HepG2 (cell line): ENCODE results near the gene CBX7. TPM values are rescaled to one million over a fixed set of nuclear protein-coding genes. Genes with fewer than 3 reads are reported as not detected.

Experiments
- FOXM1 ChIP-seq: sonication (generic); formaldehyde crosslinking; IDR thresholded peaks from 2 replicates; pipeline ENCODE4 v1.5.0; 2020; ENCODE audit warnings: missing genetic modification reagents
- ZNF713 ChIP-seq: sonication (generic); formaldehyde crosslinking; IDR thresholded peaks from 2 replicates; pipeline ENCODE4 v1.4.0; 2020; ENCODE audit warnings: mild to moderate bottlenecking, missing genetic modification reagents
- polyA plus RNA-seq, 8 experiments: library from polyadenylated mRNA; depleted of rRNA in 3 of 8; stranded (reverse) in 7 of 8; unstranded in 1 of 8; fragments of >200 nt; fragmentation: Illumina TruSeq in 4 of 8; extraction: Trizol in 4 of 8; gene quantifications; 2 replicates each; pipeline versions ENCODE4 v1.2.1 to v1.2.3, GENCODE V29; 2011 to 2016; ENCODE audit warnings: low read depth in 4 of 8, missing spikeins in 1 of 8, mixed read lengths in 1 of 8; ENCODE audit not compliant: insufficient read depth in 1 of 8
- total RNA-seq, 5 experiments: library from RNA; depleted of rRNA; stranded (reverse); fragments of >200 nt; fragmentation: Illumina TruSeq; extraction: Trizol; gene quantifications; 2 replicates each; pipeline ENCODE4 v1.2.3, GENCODE V29; 2016; ENCODE audit warnings: low read depth in 1 of 5
- TF ChIP-seq, protein P1 (sequence below): sonication (generic); formaldehyde crosslinking; IDR thresholded peaks from 2 replicates; pipeline ENCODE4 v1.4.0; 2020; ENCODE audit warnings: mild to moderate bottlenecking, missing genetic modification reagents
- TF ChIP-seq, protein P2 (sequence below): sonication (generic); formaldehyde crosslinking; IDR thresholded peaks from 2 replicates; pipeline ENCODE4 v1.8.1; 2022; ENCODE audit warnings: low read depth, mild to moderate bottlenecking, missing genetic modification reagents
- TF ChIP-seq, protein P3 (sequence below): sonication (generic); formaldehyde crosslinking; IDR thresholded peaks from 2 replicates; pipeline ENCODE4 v1.4.0; 2020; ENCODE audit warnings: missing genetic modification reagents

Gene CBX7
- total and polyA plus RNA-seq, 2 of the 13 experiments (the other 11 are each of a cell fraction or from before 2014, with no cell fraction given) = 0.35 to 4.9 TPM

GRCh38 chr22:39173787-39174497 lies 21.5 kb upstream of the CBX7 start (continued):
- TF ChIP-seq, protein P1, sequence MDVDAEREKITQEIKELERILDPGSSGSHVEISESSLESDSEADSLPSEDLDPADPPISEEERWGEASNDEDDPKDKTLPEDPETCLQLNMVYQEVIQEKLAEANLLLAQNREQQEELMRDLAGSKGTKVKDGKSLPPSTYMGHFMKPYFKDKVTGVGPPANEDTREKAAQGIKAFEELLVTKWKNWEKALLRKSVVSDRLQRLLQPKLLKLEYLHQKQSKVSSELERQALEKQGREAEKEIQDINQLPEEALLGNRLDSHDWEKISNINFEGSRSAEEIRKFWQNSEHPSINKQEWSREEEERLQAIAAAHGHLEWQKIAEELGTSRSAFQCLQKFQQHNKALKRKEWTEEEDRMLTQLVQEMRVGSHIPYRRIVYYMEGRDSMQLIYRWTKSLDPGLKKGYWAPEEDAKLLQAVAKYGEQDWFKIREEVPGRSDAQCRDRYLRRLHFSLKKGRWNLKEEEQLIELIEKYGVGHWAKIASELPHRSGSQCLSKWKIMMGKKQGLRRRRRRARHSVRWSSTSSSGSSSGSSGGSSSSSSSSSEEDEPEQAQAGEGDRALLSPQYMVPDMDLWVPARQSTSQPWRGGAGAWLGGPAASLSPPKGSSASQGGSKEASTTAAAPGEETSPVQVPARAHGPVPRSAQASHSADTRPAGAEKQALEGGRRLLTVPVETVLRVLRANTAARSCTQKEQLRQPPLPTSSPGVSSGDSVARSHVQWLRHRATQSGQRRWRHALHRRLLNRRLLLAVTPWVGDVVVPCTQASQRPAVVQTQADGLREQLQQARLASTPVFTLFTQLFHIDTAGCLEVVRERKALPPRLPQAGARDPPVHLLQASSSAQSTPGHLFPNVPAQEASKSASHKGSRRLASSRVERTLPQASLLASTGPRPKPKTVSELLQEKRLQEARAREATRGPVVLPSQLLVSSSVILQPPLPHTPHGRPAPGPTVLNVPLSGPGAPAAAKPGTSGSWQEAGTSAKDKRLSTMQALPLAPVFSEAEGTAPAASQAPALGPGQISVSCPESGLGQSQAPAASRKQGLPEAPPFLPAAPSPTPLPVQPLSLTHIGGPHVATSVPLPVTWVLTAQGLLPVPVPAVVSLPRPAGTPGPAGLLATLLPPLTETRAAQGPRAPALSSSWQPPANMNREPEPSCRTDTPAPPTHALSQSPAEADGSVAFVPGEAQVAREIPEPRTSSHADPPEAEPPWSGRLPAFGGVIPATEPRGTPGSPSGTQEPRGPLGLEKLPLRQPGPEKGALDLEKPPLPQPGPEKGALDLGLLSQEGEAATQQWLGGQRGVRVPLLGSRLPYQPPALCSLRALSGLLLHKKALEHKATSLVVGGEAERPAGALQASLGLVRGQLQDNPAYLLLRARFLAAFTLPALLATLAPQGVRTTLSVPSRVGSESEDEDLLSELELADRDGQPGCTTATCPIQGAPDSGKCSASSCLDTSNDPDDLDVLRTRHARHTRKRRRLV (CRISPR knock-in tag) = 0 out of 2 replicates have a peak, but pooled peaks have one; percentile 22
- TF ChIP-seq, protein P2, sequence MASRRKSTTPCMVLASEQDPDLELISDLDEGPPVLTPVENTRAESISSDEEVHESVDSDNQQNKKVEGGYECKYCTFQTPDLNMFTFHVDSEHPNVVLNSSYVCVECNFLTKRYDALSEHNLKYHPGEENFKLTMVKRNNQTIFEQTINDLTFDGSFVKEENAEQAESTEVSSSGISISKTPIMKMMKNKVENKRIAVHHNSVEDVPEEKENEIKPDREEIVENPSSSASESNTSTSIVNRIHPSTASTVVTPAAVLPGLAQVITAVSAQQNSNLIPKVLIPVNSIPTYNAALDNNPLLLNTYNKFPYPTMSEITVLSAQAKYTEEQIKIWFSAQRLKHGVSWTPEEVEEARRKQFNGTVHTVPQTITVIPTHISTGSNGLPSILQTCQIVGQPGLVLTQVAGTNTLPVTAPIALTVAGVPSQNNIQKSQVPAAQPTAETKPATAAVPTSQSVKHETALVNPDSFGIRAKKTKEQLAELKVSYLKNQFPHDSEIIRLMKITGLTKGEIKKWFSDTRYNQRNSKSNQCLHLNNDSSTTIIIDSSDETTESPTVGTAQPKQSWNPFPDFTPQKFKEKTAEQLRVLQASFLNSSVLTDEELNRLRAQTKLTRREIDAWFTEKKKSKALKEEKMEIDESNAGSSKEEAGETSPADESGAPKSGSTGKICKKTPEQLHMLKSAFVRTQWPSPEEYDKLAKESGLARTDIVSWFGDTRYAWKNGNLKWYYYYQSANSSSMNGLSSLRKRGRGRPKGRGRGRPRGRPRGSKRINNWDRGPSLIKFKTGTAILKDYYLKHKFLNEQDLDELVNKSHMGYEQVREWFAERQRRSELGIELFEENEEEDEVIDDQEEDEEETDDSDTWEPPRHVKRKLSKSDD (CRISPR knock-in tag) = no peak
- TF ChIP-seq FOXM1 = no peak
- TF ChIP-seq ZNF713 (CRISPR knock-in tag) = no peak
- TF ChIP-seq, protein P3, sequence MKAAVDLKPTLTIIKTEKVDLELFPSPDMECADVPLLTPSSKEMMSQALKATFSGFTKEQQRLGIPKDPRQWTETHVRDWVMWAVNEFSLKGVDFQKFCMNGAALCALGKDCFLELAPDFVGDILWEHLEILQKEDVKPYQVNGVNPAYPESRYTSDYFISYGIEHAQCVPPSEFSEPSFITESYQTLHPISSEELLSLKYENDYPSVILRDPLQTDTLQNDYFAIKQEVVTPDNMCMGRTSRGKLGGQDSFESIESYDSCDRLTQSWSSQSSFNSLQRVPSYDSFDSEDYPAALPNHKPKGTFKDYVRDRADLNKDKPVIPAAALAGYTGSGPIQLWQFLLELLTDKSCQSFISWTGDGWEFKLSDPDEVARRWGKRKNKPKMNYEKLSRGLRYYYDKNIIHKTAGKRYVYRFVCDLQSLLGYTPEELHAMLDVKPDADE = 0 out of 2 replicates have a peak, but pooled peaks have one; percentile 5
